Small intestine (tissue), 7 donors: ENCODE measurements around the gene NT5DC3. TPM values are rescaled to one million over a fixed set of nuclear protein-coding genes. Genes with fewer than 3 reads are reported as not detected.
A peak's percentile ranks its signal among the peaks of the same experiment; 100 is the strongest.

ENCODE experiments used
- DNase-seq, 2 donors: peaks; one replicate each; pipeline versions ENCODE4 v3.0.0 to v3.0.0-alpha.2; 2013
- FAIRE-seq: peaks from 2 replicates; lab custom pipeline; 2012; peaks lifted over from hg19 to GRCh38; lab: Jason Lieb, UNC
- H3K27ac ChIP-seq, 3 donors: one replicate each; pipeline ENCODE4 v1.5.1; 2013; ENCODE audit warnings: low read length in 2 of 3, mild to moderate bottlenecking in 2 of 3, control low read depth in 1 of 3, inconsistent platforms in 1 of 3, low read depth in 1 of 3, moderate library complexity in 1 of 3
- H3K27me3 ChIP-seq, 3 donors: one replicate each; pipeline ENCODE4 v1.6.1; 2013; ENCODE audit warnings: low read length in 3 of 3, inconsistent platforms in 1 of 3; ENCODE audit not compliant: control insufficient read depth in 3 of 3, insufficient read depth in 3 of 3
- H3K36me3 ChIP-seq, 3 donors: one replicate each; pipeline ENCODE4 v1.6.1; 2013; ENCODE audit warnings: low read length in 3 of 3, inconsistent platforms in 1 of 3, low read depth in 1 of 3, mild to moderate bottlenecking in 1 of 3, moderate library complexity in 1 of 3; ENCODE audit not compliant: control insufficient read depth in 3 of 3, insufficient read depth in 2 of 3
- H3K4me1 ChIP-seq, 3 donors: one replicate each; pipeline ENCODE4 v1.6.1; 2013; ENCODE audit warnings: low read length in 2 of 3, inconsistent platforms in 1 of 3, low read depth in 1 of 3, mild to moderate bottlenecking in 1 of 3, moderate library complexity in 1 of 3; ENCODE audit not compliant: control insufficient read depth in 3 of 3, insufficient read depth in 2 of 3
- H3K4me3 ChIP-seq, 3 donors: one replicate each; pipeline ENCODE4 v1.5.1; 2013; ENCODE audit warnings: low read length in 3 of 3, control low read depth in 1 of 3, inconsistent platforms in 1 of 3, low read depth in 1 of 3, mild to moderate bottlenecking in 1 of 3, moderate library complexity in 1 of 3
- H3K9me3 ChIP-seq, 2 donors: one replicate each; pipeline ENCODE4 v1.6.1; 2013; ENCODE audit warnings: low read depth in 1 of 2, low read length in 1 of 2; ENCODE audit not compliant: control insufficient read depth in 2 of 2, insufficient read depth in 1 of 2
- WGBS, 3 donors: extraction: QIAGEN DNeasy Blood & Tissue Kit; methylation state at CpG; one replicate each; pipeline ENCODE4 v1.1.7; 2013; 5-methylcytosine and 5-hydroxymethylcytosine counted together
- polyA plus RNA-seq, 4 donors: library from polyadenylated mRNA; stranded (reverse) in 3 of 4; unstranded in 1 of 4; fragments of 200-250 nt in 3 of 4; fragments of 120-200 nt in 1 of 4; gene quantifications; one replicate each; pipeline versions ENCODE4 v1.2.1 to v1.2.3, GENCODE V29; 2013
- donor health status: healthy with polysubstance abuse.
- donor health status: control.
- donor health status: control.
- donor health status: Bipolar disorder and iron deficiency.
- donor health status: healthy.

NT5DC3 gene
- polyA plus RNA-seq, 4 donors = 0.22 to 8.7 (median 0.78) TPM

- H3K27ac ChIP-seq = no peak overlapping the region
- no peak for DNase-seq
- peaks cover 0 to 15% (median 0%) of the 10 kb centered on the region in 3 donors for H3K36me3 ChIP-seq
- H3K27me3 ChIP-seq = no peaks in the 10 kb centered on the region
- 92 to 97% (median 97%) methylated on average over 4 of the region's 4 CpGs for WGBS, 3 donors
- FAIRE-seq = no peak
- H3K4me1 ChIP-seq = peaks cover 0 to 19% (median 8%) of the 10 kb centered on the region in 3 donors
- H3K9me3 ChIP-seq = peaks cover 0 to 3% of the 10 kb centered on the region in 2 donors
- no peak overlapping the region for H3K4me3 ChIP-seq
Measured at GRCh38 chr12:103798586-103798985, 42.4 kb downstream of the NT5DC3 start.

DNA sequence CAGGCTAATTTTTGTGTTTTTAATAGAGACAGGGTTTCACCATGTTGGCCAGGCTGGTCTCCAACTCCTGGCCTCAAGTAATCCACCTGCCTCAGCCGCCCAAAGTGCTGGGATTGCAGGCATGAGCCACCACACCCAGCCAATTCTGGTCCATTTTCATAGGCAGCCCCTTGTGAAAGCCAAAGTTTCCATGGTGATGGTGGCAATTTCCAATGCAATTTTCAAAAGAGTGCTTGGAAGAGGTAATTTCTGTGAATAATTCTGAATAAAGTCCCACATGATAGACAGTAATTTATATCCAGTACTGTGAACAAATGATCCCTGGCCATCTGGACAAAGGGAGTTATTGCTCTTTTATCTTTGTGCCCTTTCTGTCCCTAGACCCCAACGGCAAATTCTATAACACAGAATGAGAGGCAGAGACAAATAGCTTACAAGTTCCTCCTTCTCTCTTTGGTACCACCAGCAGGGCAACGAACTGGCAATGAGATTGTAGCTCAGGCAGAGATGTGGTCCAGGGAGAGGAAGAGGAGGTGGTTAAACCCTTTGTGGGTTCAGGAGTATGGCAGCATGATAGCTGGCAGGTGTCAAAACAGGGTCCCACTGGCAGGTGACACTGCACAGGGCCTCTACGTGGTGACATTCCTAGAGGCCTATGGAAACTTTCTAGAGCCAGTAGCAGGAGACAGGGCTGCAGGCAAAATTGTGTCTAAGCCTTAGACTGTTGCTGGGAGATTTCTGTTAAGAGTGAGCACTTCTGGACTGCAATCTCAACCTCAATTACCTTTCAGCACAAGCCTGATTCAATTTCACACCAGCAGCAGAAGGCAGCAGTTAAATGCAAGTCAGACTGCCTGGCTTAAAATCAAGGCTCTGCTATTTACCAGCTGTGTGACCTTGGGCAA lies 46.5 kb downstream of the NT5DC3 start:
- H3K27me3 ChIP-seq = no peaks in the 10 kb centered on the region
- no peak for FAIRE-seq
- H3K27ac ChIP-seq = no peak overlapping the region
- peaks cover 0 to 3% of the 10 kb centered on the region in 2 donors for H3K9me3 ChIP-seq
- WGBS, 3 donors = 62 to 69% (median 68%) methylated on average over 4 of the region's 4 CpGs
- DNase-seq = no peak
- peaks cover 0 to 25% (median 0%) of the 10 kb centered on the region in 3 donors for H3K36me3 ChIP-seq
- H3K4me3 ChIP-seq = no peak overlapping the region
- peaks cover 0 to 8% (median 6%) of the 10 kb centered on the region in 3 donors for H3K4me1 ChIP-seq

DNA sequence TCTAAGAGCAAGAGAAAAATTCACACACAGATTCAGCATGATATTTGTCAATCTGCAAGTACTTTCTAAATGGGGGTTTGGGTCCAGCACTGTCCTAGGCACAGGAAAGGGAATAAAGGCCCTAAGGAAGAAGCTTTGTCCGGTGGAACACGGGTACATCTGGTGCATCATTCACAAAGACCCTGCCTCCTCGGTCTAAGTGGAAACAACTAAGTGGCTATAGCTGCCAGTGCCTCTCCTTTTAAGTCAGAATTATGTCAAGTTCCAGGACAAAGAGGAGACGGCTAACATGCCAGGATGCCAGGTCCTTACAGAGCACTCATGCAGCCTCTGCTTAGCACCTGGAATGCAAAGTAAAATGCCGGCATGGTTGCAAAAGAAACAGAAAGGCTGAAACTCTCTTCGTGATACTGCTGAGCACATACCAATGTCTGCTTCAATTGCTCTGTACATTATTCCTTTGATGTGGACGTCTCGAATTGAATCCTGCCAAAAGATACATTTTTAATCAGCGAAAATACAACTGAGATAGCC lies 47.5 kb downstream of the NT5DC3 start:
- peaks cover 0 to 25% (median 0%) of the 10 kb centered on the region in 3 donors for H3K36me3 ChIP-seq
- DNase-seq = no peak
- H3K4me3 ChIP-seq = no peak overlapping the region
- H3K27ac ChIP-seq = no peak overlapping the region
- 85 to 88% (median 88%) methylated on average over 9 of the region's 9 CpGs for WGBS, 3 donors
- H3K9me3 ChIP-seq = no peaks in the 10 kb centered on the region
- no peaks in the 10 kb centered on the region for H3K27me3 ChIP-seq
- H3K4me1 ChIP-seq = no peaks in the 10 kb centered on the region
- FAIRE-seq = no peak

DNA sequence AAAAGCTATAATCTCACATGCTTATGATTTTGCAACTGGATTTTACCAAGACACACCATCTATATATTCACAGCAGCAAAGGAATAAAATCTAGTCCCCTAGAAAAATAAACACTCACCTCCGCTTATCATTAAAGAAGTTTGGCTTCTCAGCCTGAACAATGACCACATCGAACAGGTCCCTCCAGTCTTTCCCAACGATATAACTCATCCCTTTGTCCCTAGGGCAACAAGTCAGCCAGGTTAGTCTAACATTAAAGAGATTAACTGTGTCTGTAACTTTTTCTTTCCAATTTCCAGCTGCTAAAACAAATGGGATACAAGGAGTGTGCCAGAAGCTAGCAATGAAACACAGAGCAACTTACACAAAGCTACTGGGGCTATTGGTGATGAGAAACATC lies 48.0 kb downstream of the NT5DC3 start:
- WGBS, 3 donors = 29 to 72% (median 58%) methylated on average over 3 of the region's 3 CpGs
- Histone ChIP-seq H3K36me3 (peaks cover 0 to 25% (median 0%) of the 10 kb centered on the region in 3 donors), H3K27ac (no peak overlapping the region), H3K27me3 (no peaks in the 10 kb centered on the region), H3K4me3 (no peak overlapping the region), H3K4me1 (no peaks in the 10 kb centered on the region), H3K9me3 (no peaks in the 10 kb centered on the region)
- DNase-seq (peak in 1 of 2 donors; percentile 24), FAIRE-seq (no peak)

DNA sequence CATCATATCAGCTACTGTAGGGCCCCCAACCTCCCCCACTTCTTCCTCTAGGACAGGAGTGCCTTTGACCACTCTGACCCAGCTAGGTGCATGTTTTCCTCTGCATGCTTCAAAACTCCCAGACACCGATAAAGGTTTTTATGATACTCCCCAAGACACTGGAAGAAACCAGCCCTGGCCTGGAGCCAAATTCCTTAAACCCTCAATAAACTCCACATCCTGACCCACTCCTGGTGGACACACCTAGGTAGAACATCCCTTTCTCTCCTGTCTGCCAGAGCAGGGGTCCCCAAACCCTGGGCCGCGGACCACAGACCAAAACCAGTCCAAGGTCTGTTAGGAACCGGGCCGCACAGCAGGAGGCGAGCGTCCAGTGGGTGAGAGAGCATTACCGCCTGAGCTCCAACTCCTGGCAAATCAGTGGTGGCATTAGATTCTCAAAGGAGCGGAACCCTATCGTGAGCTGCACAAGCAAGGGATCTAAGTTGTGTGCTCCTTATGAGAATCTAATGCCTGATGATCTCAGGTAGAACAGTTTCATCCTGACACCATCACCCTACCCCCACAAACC lies 49.6 kb downstream of the NT5DC3 start:
- FAIRE-seq = no peak
- 74 to 85% (median 83%) methylated on average over 10 of the region's 10 CpGs for WGBS, 3 donors
- peaks cover 0 to 24% (median 0%) of the 10 kb centered on the region in 3 donors for H3K36me3 ChIP-seq
- no peaks in the 10 kb centered on the region for H3K27me3 ChIP-seq
- no peak for DNase-seq
- H3K4me3 ChIP-seq = no peak overlapping the region
- H3K4me1 ChIP-seq = no peaks in the 10 kb centered on the region
- no peak overlapping the region for H3K27ac ChIP-seq
- no peaks in the 10 kb centered on the region for H3K9me3 ChIP-seq

DNA sequence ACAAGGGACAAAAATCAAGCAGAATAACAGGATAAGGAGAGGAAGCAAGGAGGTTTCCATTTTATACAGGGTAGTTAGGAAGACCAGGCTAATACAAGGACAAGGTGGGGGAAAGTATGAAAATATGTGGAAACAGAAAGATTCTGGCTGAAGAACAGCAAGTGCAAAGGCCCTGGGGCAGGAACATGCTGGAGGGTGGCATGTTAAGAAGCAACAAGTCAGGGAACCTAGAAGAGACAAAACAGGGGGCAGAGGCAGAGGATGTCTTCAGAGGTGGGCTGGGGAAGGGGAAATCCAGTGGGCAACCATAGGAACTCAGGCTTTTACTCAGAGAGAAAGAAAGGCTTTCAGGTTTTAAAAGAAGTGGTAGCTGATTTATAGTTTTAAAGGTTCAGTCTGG lies 54.8 kb downstream of the NT5DC3 start:
- FAIRE-seq (no peak), DNase-seq (no peak)
- H3K4me3 ChIP-seq = no peak overlapping the region
- H3K36me3 ChIP-seq = peaks cover 0 to 15% (median 0%) of the 10 kb centered on the region in 3 donors
- H3K27me3 ChIP-seq = no peaks in the 10 kb centered on the region
- H3K4me1 ChIP-seq = peaks cover 0 to 12% (median 0%) of the 10 kb centered on the region in 3 donors
- no peaks in the 10 kb centered on the region for H3K9me3 ChIP-seq
- H3K27ac ChIP-seq = no peak overlapping the region

GRCh38 chr12:103785243-103786031 lies 55.6 kb downstream of the NT5DC3 start:
- FAIRE-seq (no peak), DNase-seq (peak in 1 of 2 donors; percentile 31)
- peaks cover 0 to 15% (median 0%) of the 10 kb centered on the region in 3 donors for H3K36me3 ChIP-seq
- H3K9me3 ChIP-seq = no peaks in the 10 kb centered on the region
- peaks cover 0 to 12% (median 0%) of the 10 kb centered on the region in 3 donors for H3K4me1 ChIP-seq
- H3K27ac ChIP-seq = no peak overlapping the region
- H3K27me3 ChIP-seq = no peaks in the 10 kb centered on the region
- 55 to 76% (median 66%) methylated on average over 4 of the region's 4 CpGs for WGBS, 3 donors
- H3K4me3 ChIP-seq = no peak overlapping the region
